Activated naive CD8-positive, alpha-beta T cell treated with anti-CD3 and anti-CD28 coated beads, Interleukin-2, amount 50 U/mL, for 16 hours (primary cell): ENCODE data around the gene MAPK10.
"Not testable (repeated sequence)": the region's sequence is repeated elsewhere in the genome, so short reads cannot be mapped to it uniquely, and the experiment has no call there.

Experiments
- DNase-seq: peaks from one replicate; pipeline ENCODE4 v3.0.0-alpha.2; 2020; ENCODE audit warnings: low read depth, low spot score

The MAPK10 gene

GRCh38 chr4:86107112-86107511 lies 252.7 kb downstream of the MAPK10 start:
- DNase-seq: no peak

- DNase-seq: no peak
Observed at GRCh38 chr4:86106475-86106874, 253.4 kb downstream of the MAPK10 start.

GRCh38 chr4:86101841-86102240 lies 258.0 kb downstream of the MAPK10 start:
- DNase-seq: no peak

- DNase-seq: no peak
Observed at GRCh38 chr4:86101410-86101809, 258.4 kb downstream of the MAPK10 start.

- no peak for DNase-seq
Observed at GRCh38 chr4:86100539-86101215, 259.2 kb downstream of the MAPK10 start.

GRCh38 chr4:86099348-86099747 lies 260.5 kb downstream of the MAPK10 start:
- no peak for DNase-seq

- no peak for DNase-seq
Observed at GRCh38 chr4:86098691-86099090, 261.2 kb downstream of the MAPK10 start.

GRCh38 chr4:86096373-86096772 lies 263.5 kb downstream of the MAPK10 start:
- DNase-seq: no peak

GRCh38 chr4:86092684-86093083 lies 267.2 kb downstream of the MAPK10 start:
- no peak for DNase-seq

GRCh38 chr4:86091201-86091600 lies 268.7 kb downstream of the MAPK10 start:
- no peak for DNase-seq

GRCh38 chr4:86089781-86090323 lies 270.0 kb downstream of the MAPK10 start:
- DNase-seq: no peak

GRCh38 chr4:86089053-86089452 lies 270.8 kb downstream of the MAPK10 start:
- no peak for DNase-seq

GRCh38 chr4:86075796-86076195 lies 284.1 kb downstream of the MAPK10 start:
- DNase-seq: not testable (repeated sequence)

- DNase-seq: no peak
Observed at GRCh38 chr4:86060341-86060740, 299.5 kb downstream of the MAPK10 start.

- no peak for DNase-seq
Observed at GRCh38 chr4:86058621-86059020, 301.2 kb downstream of the MAPK10 start.

- no peak for DNase-seq
Observed at GRCh38 chr4:86055898-86056297, 304.0 kb downstream of the MAPK10 start.

GRCh38 chr4:86054286-86055032 lies 305.4 kb downstream of the MAPK10 start:
- DNase-seq: no peak

GRCh38 chr4:86050496-86050895 lies 309.4 kb downstream of the MAPK10 start:
- no peak for DNase-seq

- DNase-seq: no peak
Observed at GRCh38 chr4:86048426-86048825, 311.4 kb downstream of the MAPK10 start.

- no peak for DNase-seq
Observed at GRCh38 chr4:86044593-86044985, 315.3 kb downstream of the MAPK10 start.

- no peak for DNase-seq
Observed at GRCh38 chr4:86043755-86044592, 315.9 kb downstream of the MAPK10 start.

- no peak for DNase-seq
Observed at GRCh38 chr4:86038037-86038436, 321.8 kb downstream of the MAPK10 start.
